IMR-90 (cell line): ENCODE results near the gene RELT.

Experiments
- CEBPB ChIP-seq: IDR thresholded peaks from 2 replicates; pipeline ENCODE4 v1.6.1; 2012; ENCODE audit warnings: low read depth, low read length, improper control_type of control experiment
- MAZ ChIP-seq: IDR thresholded peaks from 2 replicates; pipeline ENCODE4 v1.6.1; 2012; ENCODE audit warnings: low read depth, mild to moderate bottlenecking, low read length, improper control_type of control experiment, moderate library complexity, borderline replicate concordance
- MXI1 ChIP-seq: IDR thresholded peaks from 2 replicates; pipeline ENCODE4 v1.6.1; 2012; ENCODE audit warnings: low read depth, mild to moderate bottlenecking, low read length, moderate library complexity, borderline replicate concordance
- NFE2L2 ChIP-seq: fragments of 150-350 bp; IDR thresholded peaks from 2 replicates; pipeline ENCODE4 v1.6.1; 2016; ENCODE audit warnings: low read depth, mild to moderate bottlenecking, low read length
- POLR2A ChIP-seq: IDR thresholded peaks from 2 replicates; pipeline ENCODE4 v1.6.1; 2012; ENCODE audit warnings: mild to moderate bottlenecking, low read depth, low read length
- RAD21 ChIP-seq: IDR thresholded peaks from 2 replicates; pipeline ENCODE4 v1.6.1; 2012; ENCODE audit warnings: low read length, improper control_type of control experiment
- RFX5 ChIP-seq: IDR thresholded peaks from 2 replicates; pipeline ENCODE4 v1.8.0; 2012; ENCODE audit warnings: low read depth, mild to moderate bottlenecking, low read length, moderate library complexity
- SMC3 ChIP-seq: fragments of 150-350 bp; IDR thresholded peaks from 2 replicates; pipeline ENCODE4 v1.6.1; 2016; ENCODE audit warnings: low read depth, mild to moderate bottlenecking, antibody characterized with exemption, low read length, moderate library complexity
- TF ChIP-seq, protein P1 (sequence below): conservative IDR thresholded peaks from 2 replicates; pipeline ENCODE4 v1.5.1; 2012; ENCODE audit warnings: mild to moderate bottlenecking, low read depth, low read length, improper control_type of control experiment
- TF ChIP-seq, protein P2 (sequence below): fragments of 150-350 bp; IDR thresholded peaks from 2 replicates; pipeline ENCODE4 v1.6.1; 2017; ENCODE audit warnings: mild to moderate bottlenecking, antibody characterized with exemption, low read length, low read depth

- TF ChIP-seq CEBPB: no peak
- TF ChIP-seq MAZ: no peak
- TF ChIP-seq, protein P1, sequence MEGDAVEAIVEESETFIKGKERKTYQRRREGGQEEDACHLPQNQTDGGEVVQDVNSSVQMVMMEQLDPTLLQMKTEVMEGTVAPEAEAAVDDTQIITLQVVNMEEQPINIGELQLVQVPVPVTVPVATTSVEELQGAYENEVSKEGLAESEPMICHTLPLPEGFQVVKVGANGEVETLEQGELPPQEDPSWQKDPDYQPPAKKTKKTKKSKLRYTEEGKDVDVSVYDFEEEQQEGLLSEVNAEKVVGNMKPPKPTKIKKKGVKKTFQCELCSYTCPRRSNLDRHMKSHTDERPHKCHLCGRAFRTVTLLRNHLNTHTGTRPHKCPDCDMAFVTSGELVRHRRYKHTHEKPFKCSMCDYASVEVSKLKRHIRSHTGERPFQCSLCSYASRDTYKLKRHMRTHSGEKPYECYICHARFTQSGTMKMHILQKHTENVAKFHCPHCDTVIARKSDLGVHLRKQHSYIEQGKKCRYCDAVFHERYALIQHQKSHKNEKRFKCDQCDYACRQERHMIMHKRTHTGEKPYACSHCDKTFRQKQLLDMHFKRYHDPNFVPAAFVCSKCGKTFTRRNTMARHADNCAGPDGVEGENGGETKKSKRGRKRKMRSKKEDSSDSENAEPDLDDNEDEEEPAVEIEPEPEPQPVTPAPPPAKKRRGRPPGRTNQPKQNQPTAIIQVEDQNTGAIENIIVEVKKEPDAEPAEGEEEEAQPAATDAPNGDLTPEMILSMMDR: no peak
- no peak for TF ChIP-seq POLR2A
- no peak for TF ChIP-seq RAD21
- no peak for TF ChIP-seq NFE2L2
- TF ChIP-seq RFX5: no peak
- TF ChIP-seq MXI1: no peak
- TF ChIP-seq, protein P2, sequence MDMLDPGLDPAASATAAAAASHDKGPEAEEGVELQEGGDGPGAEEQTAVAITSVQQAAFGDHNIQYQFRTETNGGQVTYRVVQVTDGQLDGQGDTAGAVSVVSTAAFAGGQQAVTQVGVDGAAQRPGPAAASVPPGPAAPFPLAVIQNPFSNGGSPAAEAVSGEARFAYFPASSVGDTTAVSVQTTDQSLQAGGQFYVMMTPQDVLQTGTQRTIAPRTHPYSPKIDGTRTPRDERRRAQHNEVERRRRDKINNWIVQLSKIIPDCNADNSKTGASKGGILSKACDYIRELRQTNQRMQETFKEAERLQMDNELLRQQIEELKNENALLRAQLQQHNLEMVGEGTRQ: no peak
- TF ChIP-seq SMC3: no peak
Measured at GRCh38 chr11:73398132-73398526, 21.9 kb downstream of the RELT start.
